Smooth muscle cell (in vitro differentiated cells): ENCODE measurements around the gene RTKN2. TPM values are rescaled to one million over a fixed set of nuclear protein-coding genes. Genes with fewer than 3 reads are reported as not detected.
A peak's percentile ranks its signal among the peaks of the same experiment; 100 is the strongest.

Experiments
- DNase-seq: peaks from one replicate; lab custom pipeline; 2025; ENCODE audit not compliant: unreplicated experiment; lab: John Stamatoyannopoulos, UW
- H2AFZ ChIP-seq: fragments of 200-600 bp; sonication (generic); 2 replicates; pipeline ENCODE4 v1.6.0; 2016; ENCODE audit warnings: antibody characterized with exemption, low read depth, mild to moderate bottlenecking
- H3F3A ChIP-seq: fragments of 200-600 bp; sonication (generic); 2 replicates; pipeline ENCODE4 v1.6.0; 2017; ENCODE audit warnings: antibody characterized with exemption, low read depth
- H3K27ac ChIP-seq: fragments of 200-600 bp; sonication (generic); 2 replicates; pipeline ENCODE4 v1.5.1; 2016; ENCODE audit warnings: low read depth, mild to moderate bottlenecking
- H3K27me3 ChIP-seq: fragments of 200-600 bp; sonication (generic); 2 replicates; pipeline ENCODE4 v1.6.1; 2016; ENCODE audit warnings: low read depth, mild to moderate bottlenecking
- H3K36me3 ChIP-seq: fragments of 200-600 bp; sonication (generic); 2 replicates; pipeline ENCODE4 v1.5.1; 2016; ENCODE audit warnings: low read depth
- H3K4me1 ChIP-seq: fragments of 200-600 bp; sonication (generic); 2 replicates; pipeline ENCODE4 v1.5.1; 2016; ENCODE audit warnings: low read depth
- H3K4me2 ChIP-seq: fragments of 200-600 bp; sonication (generic); 2 replicates; pipeline ENCODE4 v1.6.0; 2016; ENCODE audit warnings: mild to moderate bottlenecking
- H3K4me3 ChIP-seq: fragments of 200-600 bp; sonication (generic); 2 replicates; pipeline ENCODE4 v1.5.1; 2016; ENCODE audit warnings: mild to moderate bottlenecking
- H3K79me2 ChIP-seq: fragments of 200-600 bp; sonication (generic); 2 replicates; pipeline ENCODE4 v1.6.0; 2016; ENCODE audit warnings: low read depth, mild to moderate bottlenecking
- H3K9ac ChIP-seq: fragments of 200-600 bp; sonication (generic); 2 replicates; pipeline ENCODE4 v1.6.0; 2016; ENCODE audit warnings: low read depth
- H3K9me3 ChIP-seq: fragments of 200-600 bp; sonication (generic); replicated peaks from 2 replicates; pipeline ENCODE4 v1.5.1; 2016; ENCODE audit warnings: low read depth
- H4K20me1 ChIP-seq: fragments of 200-600 bp; sonication (generic); 2 replicates; pipeline ENCODE4 v1.6.0; 2016; ENCODE audit warnings: low read depth
- CTCF ChIP-seq: fragments of 200-600 bp; sonication (generic); IDR thresholded peaks from 2 replicates; pipeline ENCODE4 v1.5.1; 2017; ENCODE audit warnings: borderline replicate concordance, mild to moderate bottlenecking, antibody characterized with exemption; ENCODE audit not compliant: insufficient read depth, poor library complexity, severe bottlenecking
- WGBS: methylation state at CpG from one replicate; pipeline ENCODE4 v1.1.7; 2016; ENCODE audit warnings: low lambda C conversion rate; 5-methylcytosine and 5-hydroxymethylcytosine counted together
- polyA plus RNA-seq: library from polyadenylated mRNA; unstranded; fragments of >200 nt; fragmentation: Nextera tagmentation; extraction: Ambion mirVana; gene quantifications from 2 replicates; pipeline ENCODE4 v1.2.1, GENCODE V29; 2016
- total RNA-seq: library from RNA; depleted of rRNA; stranded (reverse); fragments of >200 nt; gene quantifications from 2 replicates; pipeline ENCODE4 v1.2.3, GENCODE V29; 2014

The RTKN2 gene
- total and polyA plus RNA-seq, 2 experiments from 2014 or later, result 1.6 to 4.9 TPM

- H3K9me3 ChIP-seq, result no peaks in the 10 kb centered on the region
- H3K9ac ChIP-seq, result no peak overlapping the region
- peak overlapping the region; percentile 29 for H3K27ac ChIP-seq
- no peaks in the 10 kb centered on the region for H3K36me3 ChIP-seq
- H3F3A ChIP-seq, result no peaks in the 10 kb centered on the region
- TF ChIP-seq CTCF, result no peak
- H3K4me1 ChIP-seq, result no peaks in the 10 kb centered on the region
- peak overlapping the region; percentile 30 for H3K4me2 ChIP-seq
- no peak overlapping the region for H3K4me3 ChIP-seq
- no peaks in the 10 kb centered on the region for H4K20me1 ChIP-seq
- no peaks in the 10 kb centered on the region for H3K79me2 ChIP-seq
- no peaks in the 10 kb centered on the region for H3K27me3 ChIP-seq
- H2AFZ ChIP-seq, result no peak overlapping the region
- DNase-seq, result no peak
- WGBS, result 83% methylated on average over 4 of the region's 4 CpGs
These were observed 38.1 kb downstream of the RTKN2 start for GRCh38 chr10:62230344-62231121.

GRCh38 chr10:62225362-62225761 is 43.3 kb downstream of the RTKN2 start:
- TF ChIP-seq CTCF, result no peak
- Histone ChIP-seq H4K20me1 (no peaks in the 10 kb centered on the region), H3K36me3 (no peaks in the 10 kb centered on the region), H3F3A (no peaks in the 10 kb centered on the region), H3K27ac (no peak overlapping the region), H2AFZ (no peak overlapping the region), H3K79me2 (no peaks in the 10 kb centered on the region), H3K4me2 (no peak overlapping the region), H3K4me3 (no peak overlapping the region), H3K4me1 (no peaks in the 10 kb centered on the region), H3K27me3 (no peaks in the 10 kb centered on the region), H3K9me3 (no peaks in the 10 kb centered on the region), H3K9ac (no peak overlapping the region)
- no peak for DNase-seq
- 96% methylated on average over 3 of the region's 3 CpGs for WGBS

GRCh38 chr10:62224606-62225005 is 44.0 kb downstream of the RTKN2 start:
- H3K9me3 ChIP-seq, result no peaks in the 10 kb centered on the region
- WGBS, result 42% methylated on average over 1 of the region's 1 CpG
- no peaks in the 10 kb centered on the region for H3K4me1 ChIP-seq
- H3K9ac ChIP-seq, result no peak overlapping the region
- H3K4me2 ChIP-seq, result no peak overlapping the region
- no peaks in the 10 kb centered on the region for H3F3A ChIP-seq
- no peak overlapping the region for H2AFZ ChIP-seq
- no peaks in the 10 kb centered on the region for H4K20me1 ChIP-seq
- H3K27me3 ChIP-seq, result no peaks in the 10 kb centered on the region
- no peaks in the 10 kb centered on the region for H3K36me3 ChIP-seq
- H3K4me3 ChIP-seq, result no peak overlapping the region
- peak overlapping the region; percentile 1 for H3K27ac ChIP-seq
- DNase-seq, result no peak
- H3K79me2 ChIP-seq, result no peaks in the 10 kb centered on the region
- TF ChIP-seq CTCF, result no peak

- TF ChIP-seq CTCF, result no peak
- Histone ChIP-seq H3K79me2 (no peaks in the 10 kb centered on the region), H3K9me3 (no peaks in the 10 kb centered on the region), H3K27ac (no peak overlapping the region), H3K9ac (no peak overlapping the region), H3K4me3 (no peak overlapping the region), H3K4me1 (no peaks in the 10 kb centered on the region), H4K20me1 (no peaks in the 10 kb centered on the region), H3K27me3 (no peaks in the 10 kb centered on the region), H3F3A (no peaks in the 10 kb centered on the region), H3K4me2 (no peak overlapping the region), H2AFZ (no peak overlapping the region), H3K36me3 (no peaks in the 10 kb centered on the region)
- 86% methylated on average over 6 of the region's 6 CpGs for WGBS
- DNase-seq, result no peak
These were observed 51.0 kb downstream of the RTKN2 start for GRCh38 chr10:62217683-62218082.
